Endothelial cell of umbilical vein (primary cell): Measurements from ENCODE around the gene ABCC1. TPM values are rescaled to one million over a fixed set of nuclear protein-coding genes. Genes with fewer than 3 reads are reported as not detected.

Experiments used
- BruUV-seq: library from RNA; stranded (reverse); fragments of 400-500 nt; replicated peaks from 2 replicates; lab custom pipeline; 2021; lab: Mats Ljungman, UMichigan
- CTCF ChIA-PET: fragments of 300-600, 350-600 bp; sonication (Branson Sonifier 250); formaldehyde crosslinking; loops from one replicate; lab custom pipeline; 2021; ENCODE audit warnings: antibody characterized with exemption, inconsistent platforms; lab: Charles Lee
- POLR2A ChIA-PET: fragments of 300-600, 350-600 bp; sonication (Branson Sonifier 250); formaldehyde crosslinking; loops from one replicate; lab custom pipeline; 2021; ENCODE audit warnings: antibody characterized with exemption, inconsistent platforms; lab: Charles Lee
- DNase-seq: peaks from one replicate; pipeline ENCODE4 v3.0.0-alpha.2; 2011; ENCODE audit warnings: low read depth, low spot score
- FAIRE-seq: peaks from 2 replicates; lab custom pipeline; 2011; peaks lifted over from hg19 to GRCh38; lab: Jason Lieb, UNC
- H2AFZ ChIP-seq: 2 replicates; pipeline ENCODE4 v1.6.0; 2012; ENCODE audit warnings: low read depth, low read length, control low read depth, inconsistent platforms
- H3K27ac ChIP-seq: 2 replicates; pipeline ENCODE4 v1.5.1; 2011; ENCODE audit warnings: low read depth, mild to moderate bottlenecking, control low read depth, low read length, moderate library complexity; ENCODE audit not compliant: insufficient read depth
- H3K27me3 ChIP-seq, 2 experiments: 2 replicates each; pipeline versions ENCODE4 v1.6.0 to v1.6.1; 2011; ENCODE audit warnings: low read length in 2 of 2, mixed read lengths in 1 of 2; ENCODE audit not compliant: control insufficient read depth in 2 of 2, insufficient read depth in 2 of 2
- H3K36me3 ChIP-seq, 2 experiments: 2 replicates in 1 of 2; 3 replicates in 1 of 2; pipeline ENCODE4 v1.5.1; 2011; ENCODE audit warnings: low read length in 2 of 2, mild to moderate bottlenecking in 1 of 2, moderate library complexity in 1 of 2; ENCODE audit not compliant: control insufficient read depth in 2 of 2, insufficient read depth in 2 of 2; ENCODE audit errors: extremely low read depth in 1 of 2
- H3K4me1 ChIP-seq: 3 replicates; pipeline ENCODE4 v1.5.1; 2011; ENCODE audit warnings: mild to moderate bottlenecking, low read length; ENCODE audit not compliant: control insufficient read depth, insufficient read depth; ENCODE audit errors: extremely low read depth
- H3K4me2 ChIP-seq: 2 replicates; pipeline ENCODE4 v1.6.1; 2011; ENCODE audit warnings: low read length, control low read depth, mixed read lengths; ENCODE audit not compliant: insufficient read depth
- H3K4me3 ChIP-seq, 3 experiments: fragments of 200-600 bp in 1 of 3; sonication (generic), shearing (Covaris generic) in 1 of 3; replicated peaks in 1 of 3; 2 replicates each; pipeline ENCODE4 v1.5.1; 2011 to 2016; ENCODE audit warnings: control low read depth in 3 of 3, low read length in 3 of 3, mild to moderate bottlenecking in 2 of 3, inconsistent platforms in 1 of 3, low read depth in 1 of 3, moderate library complexity in 1 of 3; ENCODE audit not compliant: insufficient read depth in 1 of 3
- H3K79me2 ChIP-seq: 2 replicates; pipeline ENCODE4 v1.6.0; 2012; ENCODE audit warnings: low read length, inconsistent platforms; ENCODE audit not compliant: control insufficient read depth, insufficient read depth
- H3K9ac ChIP-seq: replicated peaks from 2 replicates; pipeline ENCODE3; 2011; ENCODE audit warnings: low read length, control low read depth; ENCODE audit not compliant: insufficient read depth; ENCODE audit errors: extremely low read depth
- H3K9me1 ChIP-seq: replicated peaks from 3 replicates; pipeline ENCODE4 v1.6.0; 2011; ENCODE audit warnings: mild to moderate bottlenecking, low read length; ENCODE audit not compliant: control insufficient read depth, insufficient read depth; ENCODE audit errors: extremely low read depth
- H3K9me3 ChIP-seq: replicated peaks from 2 replicates; pipeline ENCODE4 v1.5.1; 2012; ENCODE audit warnings: low read length, inconsistent platforms; ENCODE audit not compliant: control insufficient read depth, insufficient read depth
- H4K20me1 ChIP-seq: replicated peaks from 2 replicates; pipeline ENCODE3; 2011; ENCODE audit warnings: mild to moderate bottlenecking, low read length; ENCODE audit not compliant: control insufficient read depth, insufficient read depth; ENCODE audit errors: extremely low read depth
- EZH2 ChIP-seq: IDR thresholded peaks from 2 replicates; pipeline ENCODE4 v1.6.1; 2012; ENCODE audit warnings: borderline replicate concordance, low read depth, mild to moderate bottlenecking, moderate library complexity, low read length, inconsistent platforms; ENCODE audit not compliant: severe bottlenecking
- FOS ChIP-seq: IDR thresholded peaks from 2 replicates; pipeline ENCODE4 v1.6.1; 2011; ENCODE audit warnings: mild to moderate bottlenecking, low read length, moderate library complexity, borderline replicate concordance; ENCODE audit not compliant: insufficient read depth
- GATA2 ChIP-seq: IDR thresholded peaks from 2 replicates; pipeline ENCODE4 v1.7.0; 2011; ENCODE audit warnings: low read depth, mild to moderate bottlenecking, moderate library complexity, mixed read lengths, low read length; ENCODE audit not compliant: insufficient read length, insufficient read depth
- JUN ChIP-seq: IDR thresholded peaks from 2 replicates; pipeline ENCODE4 v1.6.1; 2011; ENCODE audit warnings: borderline replicate concordance, low read depth; ENCODE audit not compliant: insufficient read length, insufficient read depth
- MYC ChIP-seq: IDR thresholded peaks from one replicate; pipeline ENCODE4 v1.6.1; 2011; ENCODE audit warnings: mild to moderate bottlenecking, low read depth, low read length
- POLR2A ChIP-seq: IDR thresholded peaks from 2 replicates; pipeline ENCODE4 v1.6.1; 2012; ENCODE audit warnings: low read depth, mild to moderate bottlenecking, control low read depth, low read length
- POLR2AphosphoS5 ChIP-seq: IDR thresholded peaks from 2 replicates; pipeline ENCODE4 v1.6.1; 2012; ENCODE audit warnings: low read depth, mild to moderate bottlenecking, control low read depth, low read length, moderate library complexity; ENCODE audit not compliant: insufficient read depth
- dilution Hi-C: fragments of 300-500 bp; cut with MboI; formaldehyde crosslinking; loops from one replicate; pipeline ENCODE4 v1.15.0; 2019; ENCODE audit warnings: low sequenced_read_pairs; ENCODE audit not compliant: extremely low pct_ligation_motif_present
- intact Hi-C: fragments of 100-400 bp; cut with micrococcal nuclease; formaldehyde crosslinking; loops from one replicate; pipeline ENCODE4 v1.10.0; 2022
- polyA plus RNA-seq, 4 experiments: library from polyadenylated mRNA; depleted of rRNA in 3 of 4; stranded (reverse) in 3 of 4; unstranded in 1 of 4; fragments of >200 nt; gene quantifications; 2 replicates each; pipeline versions ENCODE4 v1.2.1 to v1.2.3, GENCODE V29; 2011 to 2012; ENCODE audit warnings: missing spikeins in 1 of 4
- total RNA-seq: library from RNA; stranded (reverse); gene quantifications from 2 replicates; pipeline ENCODE4 v1.2.3, GENCODE V29; 2021
- TF ChIP-seq, protein P1 (sequence below), 2 donors: IDR thresholded peaks; 1 replicate in 1 of 2; 2 replicates in 1 of 2; pipeline ENCODE4 v1.5.1; 2011; ENCODE audit warnings: low read length in 2 of 2, mild to moderate bottlenecking in 2 of 2, moderate library complexity in 2 of 2, control low read depth in 1 of 2, inconsistent platforms in 1 of 2, low read depth in 1 of 2; ENCODE audit not compliant: insufficient read depth in 1 of 2; ENCODE audit errors: extremely low read depth in 1 of 2
- TF ChIP-seq, protein P2 (sequence below): IDR thresholded peaks from 2 replicates; pipeline ENCODE4 v1.6.1; 2011; ENCODE audit not compliant: insufficient read depth, insufficient read length

ABCC1 gene
- total and polyA plus RNA-seq, 2 donors (not counting 3 experiments of a cell fraction or from before 2014, with no cell fraction given) = 46.1 to 89.2 TPM

DNA sequence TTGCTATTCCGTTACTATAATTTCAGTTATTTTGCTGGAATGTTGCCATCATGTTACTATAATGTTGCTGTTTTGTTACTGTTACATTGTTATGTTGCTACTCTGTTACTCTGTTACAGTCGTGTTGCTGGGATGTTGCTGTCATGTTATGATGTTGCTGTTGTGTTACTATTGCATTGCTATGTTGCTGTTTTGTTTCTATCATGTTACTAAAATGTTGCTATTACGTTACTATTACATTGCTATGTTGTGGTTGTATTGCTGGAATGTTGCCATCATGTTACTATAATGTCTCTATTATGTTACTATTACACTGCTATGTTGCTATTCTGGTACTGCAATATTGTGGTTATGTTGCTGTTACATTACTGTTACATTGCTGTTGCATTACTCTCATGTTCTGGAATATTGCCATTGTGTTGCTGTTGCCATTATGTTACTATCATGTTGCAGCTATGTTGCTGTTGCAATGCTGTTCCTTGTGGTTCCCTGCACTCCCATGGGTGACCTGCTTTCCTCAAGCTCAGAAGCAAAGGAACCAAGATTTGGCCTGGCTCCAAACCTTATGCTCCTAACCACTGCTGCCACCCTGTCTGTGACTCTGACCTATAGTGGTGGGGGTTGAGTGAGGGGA lies 209.4 kb downstream of the ABCC1 start:
- no peak overlapping the region for H3K4me3 ChIP-seq
- no peak overlapping the region for H3K27ac ChIP-seq
- H3K79me2 ChIP-seq = no peaks in the 10 kb centered on the region
- BruUV-seq = no TSS peak
- DNase-seq = no peak
- no peak overlapping the region for H2AFZ ChIP-seq
- peaks cover 0 to 1% of the 10 kb centered on the region in 2 experiments for H3K27me3 ChIP-seq
- POLR2A ChIA-PET = no interaction called here
- H3K9me1 ChIP-seq = no peaks in the 10 kb centered on the region
- no peak overlapping the region for H3K9ac ChIP-seq
- dilution Hi-C loops = no loop called here
- no peaks in the 10 kb centered on the region for H3K4me1 ChIP-seq
- no peaks in the 10 kb centered on the region for H3K36me3 ChIP-seq
- H3K4me2 ChIP-seq = no peak overlapping the region
- H3K9me3 ChIP-seq = no peaks in the 10 kb centered on the region
- no peak for TF ChIP-seq POLR2A
- TF ChIP-seq MYC = no peak
- TF ChIP-seq EZH2 = no peak
- no peak for TF ChIP-seq FOS
- no peak for TF ChIP-seq POLR2AphosphoS5
- TF ChIP-seq, protein P1, sequence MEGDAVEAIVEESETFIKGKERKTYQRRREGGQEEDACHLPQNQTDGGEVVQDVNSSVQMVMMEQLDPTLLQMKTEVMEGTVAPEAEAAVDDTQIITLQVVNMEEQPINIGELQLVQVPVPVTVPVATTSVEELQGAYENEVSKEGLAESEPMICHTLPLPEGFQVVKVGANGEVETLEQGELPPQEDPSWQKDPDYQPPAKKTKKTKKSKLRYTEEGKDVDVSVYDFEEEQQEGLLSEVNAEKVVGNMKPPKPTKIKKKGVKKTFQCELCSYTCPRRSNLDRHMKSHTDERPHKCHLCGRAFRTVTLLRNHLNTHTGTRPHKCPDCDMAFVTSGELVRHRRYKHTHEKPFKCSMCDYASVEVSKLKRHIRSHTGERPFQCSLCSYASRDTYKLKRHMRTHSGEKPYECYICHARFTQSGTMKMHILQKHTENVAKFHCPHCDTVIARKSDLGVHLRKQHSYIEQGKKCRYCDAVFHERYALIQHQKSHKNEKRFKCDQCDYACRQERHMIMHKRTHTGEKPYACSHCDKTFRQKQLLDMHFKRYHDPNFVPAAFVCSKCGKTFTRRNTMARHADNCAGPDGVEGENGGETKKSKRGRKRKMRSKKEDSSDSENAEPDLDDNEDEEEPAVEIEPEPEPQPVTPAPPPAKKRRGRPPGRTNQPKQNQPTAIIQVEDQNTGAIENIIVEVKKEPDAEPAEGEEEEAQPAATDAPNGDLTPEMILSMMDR (IDR thresholded peaks at IDR 0.05; ENCODE audit: extremely low read depth in 1 of 2, insufficient read depth in 1 of 2, low read depth in 1 of 2, low read length in 2 of 2) = no peak
- TF ChIP-seq, protein P2, sequence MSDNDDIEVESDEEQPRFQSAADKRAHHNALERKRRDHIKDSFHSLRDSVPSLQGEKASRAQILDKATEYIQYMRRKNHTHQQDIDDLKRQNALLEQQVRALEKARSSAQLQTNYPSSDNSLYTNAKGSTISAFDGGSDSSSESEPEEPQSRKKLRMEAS = no peak
- no peak for TF ChIP-seq GATA2
- no peak for TF ChIP-seq JUN
- H4K20me1 ChIP-seq = no peaks in the 10 kb centered on the region
- CTCF ChIA-PET = no interaction called here
- intact Hi-C loops = no loop called here
- no peak for FAIRE-seq
